GM19035 (cell line): Measurements from ENCODE around the gene ARHGEF16.

ENCODE experiments used
- ATAC-seq: cut with Tn5 transposase; IDR thresholded peaks from one replicate; pipeline ENCODE4 v1.9.1; 2021; ENCODE audit not compliant: unreplicated experiment

Gene ARHGEF16

DNA sequence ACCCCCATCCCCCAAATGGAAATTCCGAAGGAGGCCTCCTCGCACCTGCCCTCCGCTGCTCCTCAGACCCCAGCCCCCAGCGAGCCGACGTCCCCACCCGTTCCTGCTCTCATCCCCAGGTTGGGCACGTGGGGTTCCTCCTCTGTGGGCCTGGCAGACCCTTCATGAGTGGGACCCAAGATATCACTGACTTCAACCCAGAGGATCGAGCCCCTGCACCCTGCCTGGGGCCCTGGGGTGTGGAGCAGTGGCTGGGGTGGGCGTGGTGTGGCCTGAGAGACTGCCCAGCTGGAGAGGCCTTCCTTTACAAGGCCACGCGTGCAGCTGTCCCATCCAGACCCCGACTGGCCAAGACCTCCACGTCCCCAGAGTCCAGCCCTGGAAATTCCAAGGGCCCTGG, 17.6 kb upstream of the ARHGEF16 start:
- no peak for ATAC-seq

DNA sequence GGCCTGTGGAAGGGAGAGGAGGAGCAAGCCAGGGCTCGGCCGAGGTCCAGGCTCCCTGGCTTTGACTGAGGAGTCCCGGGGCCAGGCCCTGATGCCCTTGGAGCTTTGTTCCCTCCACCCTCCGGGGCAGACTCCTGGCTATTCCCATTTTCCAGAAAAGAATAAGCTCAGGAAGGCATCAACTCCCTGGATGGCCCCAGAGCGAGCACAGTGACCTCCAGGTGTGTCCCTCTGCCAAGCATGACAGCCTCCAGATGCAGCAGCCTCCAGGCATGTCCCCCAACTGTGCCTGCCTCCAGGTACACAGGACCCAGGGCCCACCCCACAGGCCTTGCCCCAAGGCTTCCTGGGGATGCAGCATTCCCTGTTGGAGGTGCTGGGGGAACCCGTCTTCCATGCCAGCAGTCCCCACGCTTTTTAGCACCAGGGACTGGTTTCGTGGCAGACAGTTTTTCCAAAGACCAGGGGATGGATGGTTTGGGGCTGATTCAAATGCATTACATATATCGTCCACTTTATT, 15.7 kb upstream of the ARHGEF16 start:
- no peak for ATAC-seq

DNA sequence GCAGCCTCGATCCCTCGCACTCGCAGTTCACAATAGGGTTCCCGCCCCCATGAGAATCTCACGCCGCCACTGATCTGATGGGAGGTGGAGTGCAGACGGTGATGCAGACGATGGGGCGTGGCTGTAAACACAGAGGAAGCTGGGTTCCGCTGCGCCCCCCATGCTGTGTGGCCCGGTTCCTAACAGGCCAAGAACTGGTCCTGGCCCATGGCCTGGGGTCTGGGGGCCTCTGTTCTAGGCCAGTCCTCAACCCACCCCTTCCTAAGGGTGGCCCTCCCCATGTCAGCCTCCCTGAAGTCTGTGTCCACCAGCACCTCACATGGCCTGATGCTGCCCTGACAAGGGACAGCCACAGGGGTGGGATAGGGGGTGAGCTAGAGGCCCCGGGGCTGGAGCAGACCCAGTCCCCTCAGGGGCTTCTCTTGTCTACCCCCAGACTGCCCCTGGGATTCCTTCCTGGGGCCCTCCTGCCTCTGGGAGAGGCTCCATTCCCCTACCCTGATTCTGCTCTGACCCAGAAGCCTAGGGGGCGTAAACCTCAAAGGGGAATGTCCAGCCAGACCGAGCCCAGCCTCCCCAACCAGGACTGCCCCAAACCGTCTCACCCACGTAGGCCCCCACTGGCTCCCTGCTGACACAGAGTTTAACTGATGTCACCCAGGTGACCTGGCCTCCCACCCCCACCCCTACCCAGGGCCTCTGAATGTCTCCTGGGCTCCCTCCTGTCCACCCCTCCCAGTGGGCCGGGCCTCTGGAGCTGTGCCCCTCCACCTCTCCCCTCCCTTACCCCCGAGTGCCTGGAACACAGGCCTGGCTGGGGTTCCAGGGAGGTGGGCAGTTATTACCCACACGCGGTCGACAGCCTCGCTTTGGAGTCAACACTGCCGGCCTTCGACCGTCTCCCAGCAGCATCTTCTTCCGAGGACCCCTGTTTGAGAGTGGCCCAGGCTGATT, 14.8 kb upstream of the ARHGEF16 start:
- no peak for ATAC-seq

DNA sequence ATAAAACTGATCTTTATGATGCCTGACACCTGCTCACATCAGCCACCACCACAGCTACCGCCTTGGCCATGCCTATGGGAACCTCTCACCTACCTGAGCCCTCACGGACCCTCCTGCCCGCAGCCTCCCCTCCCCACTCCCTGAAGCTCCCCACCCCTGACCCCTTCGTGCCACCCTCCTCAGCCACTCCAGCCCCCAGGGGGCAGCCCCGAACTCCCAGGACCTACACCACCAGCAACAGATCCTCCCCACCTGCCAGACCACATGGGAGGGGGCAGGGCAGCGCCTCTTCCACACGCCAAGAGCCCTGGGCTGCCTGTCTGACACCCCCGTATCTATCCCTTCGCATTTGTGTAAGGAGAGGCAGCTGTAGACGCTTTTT, 14.2 kb upstream of the ARHGEF16 start:
- no peak for ATAC-seq

DNA sequence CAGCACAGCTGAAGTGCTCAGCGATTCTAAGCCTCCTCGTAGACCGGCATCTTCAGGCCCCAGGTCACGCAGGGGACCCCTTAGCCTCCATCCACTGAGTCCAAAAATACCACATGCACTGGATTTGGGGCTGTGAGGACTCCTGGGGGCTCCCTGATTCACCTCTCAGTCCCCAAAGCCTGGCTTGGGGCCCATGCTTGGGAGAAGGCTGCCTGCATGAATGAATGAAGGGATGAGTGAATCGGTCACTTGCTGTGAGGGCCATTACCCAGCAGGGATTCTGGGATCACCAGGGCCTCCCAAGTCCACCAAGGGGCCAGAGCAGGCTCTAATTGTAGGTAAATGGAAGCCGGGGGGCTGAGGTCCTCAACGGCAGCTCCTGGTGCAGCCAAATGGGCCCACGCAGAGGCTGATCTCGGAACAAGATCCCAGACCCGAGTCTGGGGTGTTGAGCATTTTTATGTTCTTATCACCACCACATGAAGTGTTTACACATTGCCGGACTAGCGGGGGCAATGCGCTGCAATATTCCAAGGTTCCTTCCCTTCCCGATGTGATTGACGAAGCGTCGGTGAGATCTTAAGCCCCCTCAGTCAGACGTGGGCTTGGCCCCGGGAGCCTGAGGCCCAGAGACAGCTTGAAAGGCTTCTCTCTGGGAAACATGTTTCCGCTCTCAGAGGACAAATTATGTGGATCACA, 13.6 kb upstream of the ARHGEF16 start:
- no peak for ATAC-seq

DNA sequence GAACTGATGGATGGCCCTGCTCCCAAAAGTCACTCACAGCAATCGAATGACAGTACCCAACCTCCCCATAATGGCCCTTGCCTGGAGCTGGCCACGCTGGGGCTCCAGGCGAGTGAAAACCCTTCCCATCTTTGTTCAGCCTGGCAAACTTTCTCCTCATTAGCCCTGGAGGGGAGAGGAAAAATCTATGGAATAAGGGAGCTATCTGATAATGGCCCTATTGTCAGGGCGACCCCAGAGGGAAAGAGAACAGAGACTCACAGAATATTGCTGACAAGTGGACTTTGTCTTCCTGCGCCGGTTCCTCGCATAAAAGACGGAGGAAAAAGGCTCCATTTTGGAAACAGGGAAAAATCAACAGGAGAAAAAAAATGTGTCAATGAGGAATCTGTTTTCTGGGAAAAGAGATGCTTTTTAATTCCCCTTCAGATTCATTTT, 13.0 kb upstream of the ARHGEF16 start:
- ATAC-seq, result no peak

DNA sequence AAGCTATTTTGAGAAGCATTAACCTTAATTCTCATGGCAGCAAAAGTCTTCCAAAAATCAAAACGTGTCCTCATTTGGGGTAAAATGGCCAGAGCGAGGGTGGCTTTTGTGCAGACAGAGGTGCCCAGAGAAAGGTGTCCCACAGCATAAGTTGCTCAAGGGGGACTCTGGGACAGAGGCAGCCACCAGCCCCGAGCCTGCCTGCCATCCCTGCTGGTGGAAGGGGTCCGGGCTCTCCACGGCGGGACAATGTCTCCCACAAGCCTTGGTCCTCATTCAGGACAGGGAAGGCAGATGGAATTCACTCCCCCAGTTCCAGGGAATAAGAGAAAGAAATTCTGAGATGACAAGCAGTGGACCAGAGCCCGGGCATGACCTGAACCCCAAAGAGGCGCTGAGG, 12.6 kb upstream of the ARHGEF16 start:
- no peak for ATAC-seq

DNA sequence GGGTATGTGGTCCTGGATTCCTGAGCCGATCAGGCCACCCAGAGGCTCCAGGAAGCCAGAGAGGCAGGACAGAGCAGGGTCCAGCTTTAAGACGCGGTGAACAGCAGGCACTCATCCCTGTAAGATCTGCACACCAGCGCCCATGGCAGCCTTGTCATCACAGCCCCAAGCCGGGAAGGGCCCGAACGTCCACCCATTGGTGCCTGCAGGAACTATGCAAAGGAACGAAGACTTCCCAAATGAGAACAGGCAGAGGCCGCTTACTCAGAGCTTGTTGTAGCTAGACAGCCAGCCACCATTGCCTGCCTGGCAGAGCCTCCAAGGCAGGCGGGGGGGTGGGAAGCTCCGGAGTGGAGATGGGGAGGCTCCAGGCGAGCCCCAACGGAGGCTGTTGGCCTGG, 12.1 kb upstream of the ARHGEF16 start:
- ATAC-seq, result no peak

DNA sequence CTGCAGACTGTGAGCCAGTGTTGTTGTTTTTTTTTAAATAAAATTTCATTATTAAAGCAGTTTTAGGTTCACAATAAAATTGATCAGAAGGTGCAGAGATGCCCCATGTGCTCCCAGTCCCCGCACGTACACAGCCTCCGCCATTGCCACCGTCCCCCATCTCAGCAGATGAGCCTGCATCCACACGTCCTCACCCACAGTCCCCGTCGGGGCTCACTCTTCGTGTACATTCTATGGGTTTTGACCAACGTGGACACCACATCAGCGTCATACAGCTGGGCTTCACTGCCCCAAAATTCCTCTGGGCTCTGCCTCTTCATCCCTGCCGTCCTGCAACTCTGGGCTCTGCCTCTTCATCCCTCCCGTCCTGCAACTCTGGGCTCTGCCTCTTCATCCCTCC, 11.6 kb upstream of the ARHGEF16 start:
- ATAC-seq, result no peak

DNA sequence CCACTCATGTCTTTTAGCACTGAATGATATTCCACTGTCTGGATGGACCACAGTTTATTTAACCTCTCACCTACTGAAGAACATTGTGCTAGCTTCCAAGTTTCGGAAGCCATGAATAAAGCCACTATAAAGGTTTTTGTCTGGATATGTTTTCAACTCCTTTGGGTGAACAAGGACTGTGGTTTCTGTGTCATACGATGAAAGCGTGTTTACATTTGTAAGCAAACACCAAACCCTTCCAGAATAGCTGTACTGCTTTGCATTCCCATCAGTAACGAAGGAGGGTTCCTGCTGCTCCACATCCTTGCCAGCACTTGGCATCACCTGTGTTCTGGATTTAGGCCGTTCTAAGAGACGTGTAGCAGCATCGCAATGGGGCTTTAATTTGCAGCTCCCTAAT, 10.7 kb upstream of the ARHGEF16 start:
- no peak for ATAC-seq

DNA sequence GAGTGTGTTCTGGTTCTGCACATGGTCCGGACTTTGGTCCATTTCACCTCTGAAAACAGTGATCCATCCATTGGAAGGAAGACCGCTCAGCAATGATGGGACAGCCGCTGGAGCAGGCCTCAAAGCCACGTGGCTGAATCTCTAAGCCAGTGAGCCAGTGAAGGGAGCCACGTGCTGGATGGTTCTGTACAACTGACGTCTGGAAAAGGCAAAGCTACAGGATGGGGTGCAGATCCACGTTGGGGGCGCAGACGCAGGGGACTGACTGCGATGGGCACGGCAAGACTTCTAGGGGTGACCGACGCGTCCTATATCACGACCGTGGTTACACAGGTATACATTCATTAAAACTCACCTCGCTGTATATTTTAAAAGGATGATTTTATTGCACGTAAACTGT, 10.2 kb upstream of the ARHGEF16 start:
- no peak for ATAC-seq

DNA sequence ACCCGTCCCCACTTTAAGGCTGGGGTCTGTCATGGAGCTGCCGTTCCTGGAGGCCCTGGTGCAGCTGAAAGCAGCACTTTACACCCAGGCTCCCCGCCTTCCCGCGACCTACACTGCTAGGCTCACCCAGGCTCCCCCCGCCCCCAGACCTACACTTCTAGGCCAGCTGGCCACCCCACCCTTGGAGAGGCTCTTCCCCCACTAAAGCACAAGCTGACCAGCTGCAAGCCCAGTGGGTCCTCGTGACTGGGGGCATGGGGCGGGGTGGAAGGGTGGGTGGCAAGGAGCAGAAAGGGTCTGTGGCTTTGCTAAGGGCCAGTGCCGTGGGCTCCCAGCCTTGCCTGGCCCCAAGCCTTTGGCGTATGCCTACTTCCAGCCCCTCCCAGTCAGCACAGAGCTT, 9.7 kb upstream of the ARHGEF16 start:
- no peak for ATAC-seq

DNA sequence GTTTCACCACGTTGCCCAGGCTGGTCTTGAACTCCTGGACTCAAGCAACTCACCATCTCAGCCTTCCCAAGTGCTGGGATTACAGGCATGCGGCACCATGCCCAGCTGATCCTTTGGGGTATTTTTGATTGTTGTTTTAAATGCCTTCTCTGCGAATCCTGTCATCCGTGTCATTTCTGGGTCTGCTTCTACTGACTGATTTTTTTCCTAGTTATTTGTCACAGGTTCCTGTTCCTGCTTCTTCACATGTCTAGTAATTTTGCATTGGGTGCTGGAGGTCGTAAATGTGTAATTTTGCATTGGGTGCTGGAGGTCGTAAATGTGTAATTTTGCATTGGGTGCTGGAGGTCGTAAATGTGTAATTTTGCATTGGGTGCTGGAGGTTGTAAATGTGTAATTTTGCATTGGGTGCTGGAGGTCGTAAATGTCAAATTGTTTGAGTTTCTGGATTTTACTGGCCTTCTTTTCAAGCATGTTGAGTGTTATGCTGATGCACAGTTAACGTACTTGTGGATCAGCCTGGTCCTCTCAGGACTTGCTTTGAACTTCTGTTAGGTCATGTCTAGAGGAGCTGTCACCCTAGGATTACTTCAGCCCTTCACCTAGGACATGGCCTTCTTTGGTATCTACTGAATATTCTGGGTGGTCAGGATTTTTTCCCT, 4.1 kb upstream of the ARHGEF16 start:
- ATAC-seq, result no peak

DNA sequence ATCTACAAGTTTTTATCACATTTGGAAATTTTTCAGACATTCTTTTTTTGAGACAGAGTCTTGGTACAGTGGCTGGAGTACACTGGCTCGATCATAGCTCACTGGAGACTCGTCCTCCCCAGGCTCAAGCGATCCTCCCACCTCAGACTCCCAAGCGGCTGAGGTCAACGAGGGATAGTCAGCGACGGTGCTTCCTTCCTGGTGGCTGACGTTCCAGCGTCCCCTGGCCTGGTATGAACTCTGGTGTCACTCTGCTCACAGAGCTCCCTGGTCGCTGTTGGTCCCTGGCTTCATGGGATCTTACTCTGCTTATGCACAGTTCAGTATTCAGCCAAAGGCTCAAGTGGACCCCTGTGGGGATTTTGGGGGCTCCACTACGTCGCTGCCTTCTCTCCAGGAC, 3.5 kb upstream of the ARHGEF16 start:
- no peak for ATAC-seq

DNA sequence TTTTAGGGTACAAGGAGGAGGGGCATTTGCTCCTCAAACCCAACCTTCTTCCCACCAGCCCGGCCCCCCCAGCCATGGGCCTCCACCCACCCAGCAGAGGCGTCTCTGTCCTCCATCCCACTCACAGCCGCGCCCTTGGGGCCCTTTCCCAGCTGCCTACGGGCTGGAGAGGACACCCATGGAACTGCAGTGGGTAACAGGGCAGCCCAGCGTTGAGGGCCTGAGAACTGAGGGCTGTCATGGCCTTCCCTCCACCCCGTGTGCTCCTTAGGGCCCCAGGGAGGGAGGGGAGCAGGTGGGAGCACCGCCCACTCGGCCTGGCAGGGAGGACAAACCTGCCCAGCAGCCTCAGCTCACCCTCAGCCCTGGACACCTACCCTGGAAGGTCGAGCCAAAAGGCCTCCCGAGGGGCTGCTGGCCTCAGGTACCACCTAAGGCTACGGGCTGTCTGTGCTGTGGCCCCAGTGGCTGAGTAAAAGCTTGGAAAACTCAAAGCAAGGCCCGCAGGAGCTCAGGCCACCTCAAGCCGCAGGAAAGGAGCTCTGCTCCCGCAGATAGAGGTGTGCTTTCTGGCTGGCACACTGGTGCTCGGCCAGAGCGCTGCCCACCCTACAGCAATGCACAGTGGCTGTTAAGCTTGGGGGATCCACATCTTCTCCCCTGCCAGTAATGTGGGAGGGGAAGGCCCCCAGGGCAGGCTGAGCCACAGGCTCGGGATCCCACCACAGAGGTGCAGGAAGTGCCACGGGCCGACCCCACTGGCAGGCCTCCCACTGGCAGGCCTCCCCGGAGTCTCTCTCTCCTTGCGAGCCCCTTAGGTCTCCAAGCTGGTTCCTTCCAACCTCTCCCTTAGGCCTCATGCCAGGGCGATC, 2.2 kb upstream of the ARHGEF16 start:
- ATAC-seq, result no peak

DNA sequence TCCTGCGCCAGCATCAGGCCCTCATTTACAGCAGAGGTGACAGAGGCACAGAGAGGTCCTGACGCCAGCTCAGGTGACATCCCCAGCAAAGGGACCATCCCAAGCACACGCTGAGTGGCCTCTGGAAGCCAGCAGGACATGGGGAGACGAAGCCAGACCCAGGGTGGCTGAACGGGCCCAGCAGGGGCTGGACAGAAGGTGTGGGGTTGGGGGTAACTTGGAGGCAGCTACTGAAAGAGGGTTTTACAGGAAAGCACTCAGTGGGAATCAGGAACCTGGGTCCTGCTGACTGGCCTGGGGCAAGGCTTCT, 1.6 kb upstream of the ARHGEF16 start:
- no peak for ATAC-seq

DNA sequence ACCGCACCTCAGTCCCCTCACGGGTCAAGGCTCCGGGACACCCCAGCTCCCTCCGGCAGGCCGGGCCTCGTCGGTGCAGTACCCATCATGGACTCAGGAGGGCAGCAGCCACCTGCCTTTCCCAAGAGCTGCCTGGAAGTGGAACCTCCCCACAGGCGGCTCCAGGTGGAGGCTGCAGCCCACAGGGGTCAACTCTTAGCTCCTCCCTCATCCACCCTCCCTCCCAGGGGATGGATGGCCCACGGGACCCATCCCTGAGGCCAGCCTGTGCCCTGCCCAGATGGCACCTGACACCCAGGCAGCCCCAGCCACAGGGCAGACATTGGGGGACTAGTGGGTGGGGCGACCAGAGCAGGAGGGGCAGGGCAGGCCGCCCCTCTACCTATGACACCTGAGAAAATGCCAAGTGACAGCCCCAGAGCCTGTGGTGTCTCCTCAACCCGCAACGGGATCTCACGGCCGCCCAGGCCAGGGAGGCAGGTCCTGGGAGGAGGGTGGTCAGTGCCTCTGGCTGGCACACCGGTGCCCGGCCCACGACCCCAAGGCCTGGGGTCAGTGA, 1.2 kb upstream of the ARHGEF16 start:
- ATAC-seq, result no peak

DNA sequence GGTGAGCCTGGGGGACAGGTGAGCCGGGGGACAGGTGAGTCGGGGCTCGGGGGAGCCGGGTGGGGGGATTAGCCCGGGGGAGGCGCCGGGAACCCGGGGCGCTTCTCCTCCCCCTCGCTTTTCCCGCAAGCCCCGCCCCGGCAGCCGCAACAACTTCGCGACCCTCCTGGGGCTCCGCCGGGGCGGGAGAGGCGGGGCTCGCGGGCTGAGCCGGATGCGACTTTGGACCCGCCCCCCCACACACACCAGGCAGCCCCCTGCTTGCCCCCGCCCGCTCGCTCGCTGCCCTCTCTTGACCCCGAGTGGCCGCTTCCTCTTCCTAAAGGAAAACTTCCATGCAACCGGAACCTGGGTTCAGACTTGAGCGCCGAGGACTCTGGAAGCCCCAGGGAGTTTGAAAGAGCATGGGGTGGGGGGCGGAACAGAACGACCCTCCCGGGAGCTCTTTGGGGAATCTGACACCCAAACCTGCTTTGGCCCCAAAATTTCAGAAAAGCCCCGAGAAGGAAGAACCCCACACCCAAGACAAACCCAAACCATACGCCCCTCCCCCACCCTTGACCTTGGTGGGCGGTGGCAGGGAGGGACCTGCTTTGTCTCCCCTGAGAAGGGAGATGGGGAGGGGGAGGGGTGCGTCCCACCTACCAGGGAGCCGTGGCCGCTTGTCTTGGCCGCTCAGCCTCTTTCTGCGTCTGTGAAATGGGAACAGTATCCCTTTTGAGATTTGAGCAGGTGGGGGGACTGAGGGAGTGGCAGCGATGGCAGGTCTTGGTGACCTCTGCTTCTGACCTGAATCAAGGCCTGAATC, 550 bp downstream of the ARHGEF16 start:
- ATAC-seq, result no peak

DNA sequence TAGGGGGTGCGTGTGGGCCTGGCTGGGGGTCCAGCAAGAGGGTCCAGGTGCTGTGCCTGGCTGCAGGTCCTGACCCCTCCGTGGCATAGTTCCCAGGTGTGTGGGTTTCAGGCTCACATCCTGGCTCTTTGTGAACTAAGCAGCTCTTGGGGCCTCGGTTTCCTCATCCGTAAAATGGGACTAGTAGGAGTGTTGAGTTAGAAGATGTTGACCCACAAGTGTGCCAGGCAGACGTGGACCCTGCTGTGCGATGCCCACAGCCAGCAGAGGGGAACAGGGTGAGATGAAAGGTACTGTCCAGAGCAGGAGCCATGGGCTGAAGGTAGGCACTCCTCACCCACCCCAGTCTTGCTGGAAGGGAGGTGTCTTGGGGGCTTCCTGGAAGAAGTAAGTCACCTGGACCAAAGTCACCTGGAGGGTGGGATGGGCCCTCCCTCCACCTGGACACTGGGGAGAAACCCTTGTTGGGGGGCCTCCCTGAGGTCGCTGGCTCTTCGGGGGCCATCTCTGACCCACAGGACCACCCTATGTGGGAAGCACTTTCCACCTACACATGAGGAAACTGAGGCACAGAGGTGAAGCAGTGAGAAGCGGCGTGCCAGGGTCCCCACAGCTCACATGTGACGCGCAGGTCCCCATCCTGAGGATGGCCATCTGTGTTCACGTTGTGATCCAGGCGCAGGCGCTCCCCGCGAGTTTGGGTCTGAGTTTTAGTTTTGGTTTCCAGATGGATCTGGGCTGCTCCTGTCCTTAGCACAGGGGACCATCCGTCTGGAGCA, 1.4 kb downstream of the ARHGEF16 start:
- ATAC-seq, result no peak
